ENCODE results near the gene THBS2. TPM values are rescaled to one million over a fixed set of nuclear protein-coding genes. Genes with fewer than 3 reads are reported as not detected.
"Not testable (repeated sequence)": the region's sequence is repeated elsewhere in the genome, so short reads cannot be mapped to it uniquely, and the experiment has no call there.

Gene THBS2
- total RNA-seq, 1 donor from 2014 or later, result 6.9 TPM

GRCh38 chr6:169183233-169183632 lies 70.4 kb downstream of the THBS2 start:
- Histone ChIP-seq H3K9me3 (replicated peaks) (no peaks in the 10 kb centered on the region), H3K4me3 (no peak overlapping the region), H3K4me1 (no peaks in the 10 kb centered on the region), H3K36me3 (no peaks in the 10 kb centered on the region), H3K27me3 (ENCODE audit: low read depth) (peaks cover 20% of the 10 kb centered on the region), H3K27ac (replicated peaks) (no peak overlapping the region)
- DNase-seq, result no peak
- intact Hi-C loops (cut with micrococcal nuclease), result no loop called here
- TF ChIP-seq, protein P1, sequence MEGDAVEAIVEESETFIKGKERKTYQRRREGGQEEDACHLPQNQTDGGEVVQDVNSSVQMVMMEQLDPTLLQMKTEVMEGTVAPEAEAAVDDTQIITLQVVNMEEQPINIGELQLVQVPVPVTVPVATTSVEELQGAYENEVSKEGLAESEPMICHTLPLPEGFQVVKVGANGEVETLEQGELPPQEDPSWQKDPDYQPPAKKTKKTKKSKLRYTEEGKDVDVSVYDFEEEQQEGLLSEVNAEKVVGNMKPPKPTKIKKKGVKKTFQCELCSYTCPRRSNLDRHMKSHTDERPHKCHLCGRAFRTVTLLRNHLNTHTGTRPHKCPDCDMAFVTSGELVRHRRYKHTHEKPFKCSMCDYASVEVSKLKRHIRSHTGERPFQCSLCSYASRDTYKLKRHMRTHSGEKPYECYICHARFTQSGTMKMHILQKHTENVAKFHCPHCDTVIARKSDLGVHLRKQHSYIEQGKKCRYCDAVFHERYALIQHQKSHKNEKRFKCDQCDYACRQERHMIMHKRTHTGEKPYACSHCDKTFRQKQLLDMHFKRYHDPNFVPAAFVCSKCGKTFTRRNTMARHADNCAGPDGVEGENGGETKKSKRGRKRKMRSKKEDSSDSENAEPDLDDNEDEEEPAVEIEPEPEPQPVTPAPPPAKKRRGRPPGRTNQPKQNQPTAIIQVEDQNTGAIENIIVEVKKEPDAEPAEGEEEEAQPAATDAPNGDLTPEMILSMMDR (IDR thresholded peaks at IDR 0.05; ENCODE audit: borderline replicate concordance), result no peak

DNA sequence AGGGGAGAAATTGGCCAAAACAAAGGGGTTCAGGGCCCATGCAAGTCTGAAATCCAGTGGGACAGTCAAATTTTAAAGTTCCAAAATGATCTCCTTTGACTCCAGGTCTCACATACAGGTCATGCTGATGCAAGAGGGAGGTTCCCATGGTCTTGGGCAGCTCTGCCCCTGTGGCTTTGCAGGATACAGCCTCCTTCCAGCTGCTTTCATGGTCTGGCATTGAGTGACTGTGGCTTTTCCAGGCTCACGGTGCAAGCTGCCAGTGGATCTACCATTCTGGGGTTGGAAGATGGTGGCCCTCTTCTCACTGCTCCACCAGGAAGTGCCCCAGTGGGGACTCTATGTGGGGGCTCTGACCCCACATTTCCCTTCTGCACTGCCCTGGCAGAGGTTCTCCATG lies 73.8 kb downstream of the THBS2 start:
- intact Hi-C loops (cut with micrococcal nuclease), result not testable (repeated sequence)

DNA sequence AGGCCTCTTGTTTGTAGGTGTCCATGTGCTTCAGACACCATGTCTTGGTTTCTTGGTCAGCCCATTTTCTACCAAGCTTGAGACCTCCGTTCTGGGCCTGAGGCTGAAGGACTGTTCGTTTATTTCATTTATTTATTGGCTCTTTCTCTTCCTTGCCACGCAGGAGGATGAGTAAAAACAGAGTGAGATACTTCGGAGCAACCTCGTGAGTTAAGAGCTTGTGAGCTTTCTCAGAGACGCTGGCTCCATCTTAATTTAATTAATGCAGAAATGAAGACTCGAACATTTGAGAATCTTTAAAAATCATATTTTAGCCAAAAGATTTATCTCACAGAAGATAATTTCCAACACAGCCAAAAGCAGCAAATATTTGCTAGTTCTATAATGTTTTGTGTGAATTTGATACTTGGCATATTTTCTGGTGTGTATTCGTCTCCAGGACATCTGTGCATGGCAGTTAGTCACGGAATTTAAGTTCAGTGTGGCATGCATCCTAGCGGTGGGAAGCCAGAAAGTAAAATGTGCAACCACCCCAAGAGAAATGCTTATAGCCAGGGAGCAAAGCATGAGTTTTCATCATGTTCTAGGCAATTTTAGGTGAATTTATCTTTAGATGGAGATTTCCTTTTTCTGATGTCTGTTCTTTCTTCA lies 76.0 kb downstream of the THBS2 start:
- Histone ChIP-seq H3K27me3 (ENCODE audit: low read depth) (peaks cover 27% of the 10 kb centered on the region), H3K4me1 (no peaks in the 10 kb centered on the region), H3K4me3 (no peak overlapping the region), H3K27ac (replicated peaks) (no peak overlapping the region), H3K9me3 (replicated peaks) (no peaks in the 10 kb centered on the region), H3K36me3 (no peaks in the 10 kb centered on the region)
- intact Hi-C loops (cut with micrococcal nuclease), result no loop called here
- DNase-seq, result no peak
- TF ChIP-seq, protein P1 (IDR thresholded peaks at IDR 0.05; ENCODE audit: borderline replicate concordance), result no peak

More for the DNA sequence above, 73.8 kb downstream of the THBS2 start:
- not testable (repeated sequence) for H3K9me3 ChIP-seq (replicated peaks); DNase-seq; H3K27ac ChIP-seq (replicated peaks); H3K4me3 ChIP-seq; H3K36me3 ChIP-seq; H3K4me1 ChIP-seq
- H3K27me3 ChIP-seq (ENCODE audit: low read depth), result peaks cover 27% of the 10 kb centered on the region

GRCh38 chr6:169176361-169176991 lies 77.2 kb downstream of the THBS2 start:
- Histone ChIP-seq H3K9me3 (replicated peaks) (no peaks in the 10 kb centered on the region), H3K36me3 (no peaks in the 10 kb centered on the region), H3K27me3 (ENCODE audit: low read depth) (peaks cover 27% of the 10 kb centered on the region), H3K27ac (replicated peaks) (no peak overlapping the region), H3K4me1 (no peaks in the 10 kb centered on the region), H3K4me3 (no peak overlapping the region)
- no peak for DNase-seq
- TF ChIP-seq, protein P1 (IDR thresholded peaks at IDR 0.05; ENCODE audit: borderline replicate concordance), result no peak
- intact Hi-C loops (cut with micrococcal nuclease), result no loop called here

DNA sequence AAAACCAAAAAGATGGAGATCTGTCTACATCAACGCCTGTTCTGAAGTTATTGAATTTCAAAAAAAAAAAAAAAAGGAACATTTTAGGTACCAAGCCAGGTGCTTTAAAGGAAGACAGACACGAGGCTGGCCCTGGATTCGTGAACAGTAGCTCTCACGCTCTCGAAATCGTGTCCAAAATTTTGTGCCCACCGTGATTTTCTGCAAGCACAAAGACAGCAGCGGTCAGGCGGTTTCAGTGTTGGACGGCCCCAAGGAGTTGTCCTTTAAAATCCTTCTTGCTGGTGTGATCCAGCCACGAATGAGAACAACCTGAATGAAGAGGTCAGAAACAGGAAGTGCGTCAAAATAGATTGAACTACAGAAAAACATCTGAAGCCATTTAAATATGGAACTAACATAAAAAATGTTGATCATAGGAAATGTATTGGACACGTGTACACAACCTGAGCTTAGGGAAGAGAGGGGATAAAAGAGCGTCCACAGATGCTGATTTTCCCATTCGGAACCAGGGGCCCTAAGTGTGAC lies 78.2 kb downstream of the THBS2 start:
- H3K9me3 ChIP-seq (replicated peaks), result no peaks in the 10 kb centered on the region
- no peak overlapping the region for H3K27ac ChIP-seq (replicated peaks)
- TF ChIP-seq, protein P1 (IDR thresholded peaks at IDR 0.05; ENCODE audit: borderline replicate concordance), result no peak
- no peak for DNase-seq
- H3K4me3 ChIP-seq, result no peak overlapping the region
- no peaks in the 10 kb centered on the region for H3K4me1 ChIP-seq
- intact Hi-C loops (cut with micrococcal nuclease), result no loop called here
- no peaks in the 10 kb centered on the region for H3K36me3 ChIP-seq
- peaks cover 29% of the 10 kb centered on the region for H3K27me3 ChIP-seq (ENCODE audit: low read depth)
